Cardiac muscle cell (in vitro differentiated cells and primary cell): ENCODE data around the gene NAA50. TPM values are rescaled to one million over a fixed set of nuclear protein-coding genes. Genes with fewer than 3 reads are reported as not detected.

Experiments
- DNase-seq, 2 donors: peaks; one replicate each; pipeline versions ENCODE4 v3.0.0 to v3.0.0-alpha.2; 2010 to 2017; ENCODE audit warnings: low read depth in 1 of 2, low spot score in 1 of 2
- H3K27ac ChIP-seq: fragments of 200-600 bp; sonication (generic); 2 replicates; pipeline ENCODE4 v1.5.1; 2016
- H3K27me3 ChIP-seq: fragments of 200-600 bp; sonication (generic); 2 replicates; pipeline ENCODE4 v1.6.0; 2016; ENCODE audit warnings: control low read depth
- H3K36me3 ChIP-seq: fragments of 200-600 bp; sonication (generic); 2 replicates; pipeline ENCODE4 v1.5.1; 2016; ENCODE audit warnings: control low read depth
- H3K4me1 ChIP-seq: fragments of 200-600 bp; sonication (generic); 2 replicates; pipeline ENCODE4 v1.8.1; 2017; ENCODE audit warnings: low read depth, mild to moderate bottlenecking, mixed run types
- H3K4me3 ChIP-seq: fragments of 200-600 bp; sonication (generic); 2 replicates; pipeline ENCODE4 v1.5.1; 2016; ENCODE audit warnings: mild to moderate bottlenecking
- H3K9me3 ChIP-seq: fragments of 200-600 bp; sonication (generic); 2 replicates; pipeline ENCODE4 v1.5.1; 2017; ENCODE audit warnings: low read depth, mild to moderate bottlenecking, control low read depth
- polyA plus RNA-seq: library from polyadenylated mRNA; unstranded; fragments of >200 nt; fragmentation: Nextera tagmentation; extraction: Ambion mirVana; gene quantifications from 2 replicates; pipeline ENCODE4 v1.2.1, GENCODE V29; 2016
- total RNA-seq: library from RNA; depleted of rRNA; stranded (reverse); fragments of >200 nt; gene quantifications from 2 replicates; pipeline ENCODE4 v1.2.3, GENCODE V29; 2016
- TF ChIP-seq, protein P1 (sequence below): IDR thresholded peaks from 2 replicates; pipeline ENCODE4 v1.5.1; 2012; ENCODE audit warnings: low read depth, mild to moderate bottlenecking, low read length

Gene NAA50
- total and polyA plus RNA-seq, 2 experiments from 2014 or later, result 66.5 to 127 TPM

DNA sequence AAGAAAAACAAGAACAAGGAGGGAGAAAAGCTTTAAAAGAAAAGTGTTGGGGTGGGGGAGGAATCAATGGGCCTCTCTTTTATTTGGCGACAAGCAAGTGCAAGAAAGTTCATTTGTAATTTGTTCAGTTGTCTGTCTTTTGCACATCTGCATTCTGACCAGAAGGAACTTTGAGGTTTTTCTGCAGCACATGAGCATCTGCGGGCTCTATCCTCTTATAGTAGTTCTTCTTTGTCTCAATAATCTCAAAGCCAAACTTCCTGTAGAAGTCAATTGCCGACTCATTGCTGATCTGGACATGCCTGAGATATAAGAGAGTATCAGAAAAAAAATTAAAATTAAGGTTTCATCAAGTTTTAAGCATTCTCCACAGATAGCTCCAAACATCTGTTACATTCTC is 24.4 kb downstream of the NAA50 start:
- Histone ChIP-seq H3K4me1 (no peaks in the 10 kb centered on the region), H3K27me3 (no peaks in the 10 kb centered on the region), H3K4me3 (no peak overlapping the region), H3K36me3 (peaks cover 39% of the 10 kb centered on the region), H3K27ac (no peak overlapping the region), H3K9me3 (no peaks in the 10 kb centered on the region)
- TF ChIP-seq, protein P1, sequence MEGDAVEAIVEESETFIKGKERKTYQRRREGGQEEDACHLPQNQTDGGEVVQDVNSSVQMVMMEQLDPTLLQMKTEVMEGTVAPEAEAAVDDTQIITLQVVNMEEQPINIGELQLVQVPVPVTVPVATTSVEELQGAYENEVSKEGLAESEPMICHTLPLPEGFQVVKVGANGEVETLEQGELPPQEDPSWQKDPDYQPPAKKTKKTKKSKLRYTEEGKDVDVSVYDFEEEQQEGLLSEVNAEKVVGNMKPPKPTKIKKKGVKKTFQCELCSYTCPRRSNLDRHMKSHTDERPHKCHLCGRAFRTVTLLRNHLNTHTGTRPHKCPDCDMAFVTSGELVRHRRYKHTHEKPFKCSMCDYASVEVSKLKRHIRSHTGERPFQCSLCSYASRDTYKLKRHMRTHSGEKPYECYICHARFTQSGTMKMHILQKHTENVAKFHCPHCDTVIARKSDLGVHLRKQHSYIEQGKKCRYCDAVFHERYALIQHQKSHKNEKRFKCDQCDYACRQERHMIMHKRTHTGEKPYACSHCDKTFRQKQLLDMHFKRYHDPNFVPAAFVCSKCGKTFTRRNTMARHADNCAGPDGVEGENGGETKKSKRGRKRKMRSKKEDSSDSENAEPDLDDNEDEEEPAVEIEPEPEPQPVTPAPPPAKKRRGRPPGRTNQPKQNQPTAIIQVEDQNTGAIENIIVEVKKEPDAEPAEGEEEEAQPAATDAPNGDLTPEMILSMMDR, result no peak
- no peak for DNase-seq

DNA sequence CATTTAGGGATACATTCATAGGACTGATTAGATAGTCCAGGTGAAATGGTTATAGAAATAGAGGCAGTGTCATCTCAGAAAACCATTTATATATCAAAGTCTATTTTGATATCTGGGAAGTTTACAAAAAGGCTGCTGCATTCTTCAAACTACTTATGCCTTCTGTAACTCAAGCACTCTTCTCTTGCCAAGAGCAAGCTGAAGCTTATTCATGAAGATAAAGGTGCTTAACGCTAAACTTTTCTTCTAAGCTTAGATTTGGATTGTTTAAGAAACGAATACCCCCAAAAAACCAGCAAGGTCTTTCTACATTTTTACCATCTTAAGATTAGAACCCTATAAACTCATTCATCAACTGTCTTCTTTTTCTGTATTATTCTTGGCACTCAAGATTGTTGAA is 26.3 kb downstream of the NAA50 start:
- Histone ChIP-seq H3K27me3 (no peaks in the 10 kb centered on the region), H3K4me1 (no peaks in the 10 kb centered on the region), H3K9me3 (no peaks in the 10 kb centered on the region), H3K4me3 (no peak overlapping the region), H3K27ac (no peak overlapping the region), H3K36me3 (peaks cover 39% of the 10 kb centered on the region)
- TF ChIP-seq, protein P1, result no peak
- no peak for DNase-seq

GRCh38 chr3:113719294-113719693 is 26.8 kb downstream of the NAA50 start:
- H3K27me3 ChIP-seq, result no peaks in the 10 kb centered on the region
- H3K27ac ChIP-seq, result no peak overlapping the region
- TF ChIP-seq, protein P1, result no peak
- no peak for DNase-seq
- no peaks in the 10 kb centered on the region for H3K4me1 ChIP-seq
- H3K4me3 ChIP-seq, result no peak overlapping the region
- H3K9me3 ChIP-seq, result no peaks in the 10 kb centered on the region
- peaks cover 39% of the 10 kb centered on the region for H3K36me3 ChIP-seq

- no peak overlapping the region for H3K4me3 ChIP-seq
- no peaks in the 10 kb centered on the region for H3K9me3 ChIP-seq
- no peak overlapping the region for H3K27ac ChIP-seq
- H3K36me3 ChIP-seq, result peaks cover 37% of the 10 kb centered on the region
- TF ChIP-seq, protein P1, result no peak
- no peaks in the 10 kb centered on the region for H3K27me3 ChIP-seq
- no peak for DNase-seq
- H3K4me1 ChIP-seq, result no peaks in the 10 kb centered on the region
These were observed 28.2 kb downstream of the NAA50 start for GRCh38 chr3:113717818-113718217.

- no peak overlapping the region for H3K4me3 ChIP-seq
- H3K27ac ChIP-seq, result no peak overlapping the region
These were observed 28.7 kb downstream of the NAA50 start for GRCh38 chr3:113717308-113717707.

More at GRCh38 chr3:113717308-113717707, 28.7 kb downstream of the NAA50 start:
- Histone ChIP-seq H3K4me1 (no peaks in the 10 kb centered on the region), H3K36me3 (peaks cover 32% of the 10 kb centered on the region), H3K27me3 (no peaks in the 10 kb centered on the region), H3K9me3 (no peaks in the 10 kb centered on the region)
- TF ChIP-seq, protein P1, result no peak
- DNase-seq, result no peak
